HCT116 (cell line): ENCODE measurements around the gene TAF1B. TPM values are rescaled to one million over a fixed set of nuclear protein-coding genes. Genes with fewer than 3 reads are reported as not detected.

Experiments used
- ATAC-seq: fragments of 200-7000 bp; cut with Tn5 transposase; 2 replicates; pipeline ENCODE4 v1.9.1; 2020; ENCODE audit warnings: mild to moderate bottlenecking, moderate library complexity
- BruUV-seq: library from RNA; stranded (reverse); fragments of 400-500 nt; replicated peaks from 2 replicates; lab custom pipeline; 2021; lab: Mats Ljungman, UMichigan
- CTCF ChIA-PET: fragments of 300-600 bp; sonication (Branson Sonifier 250); formaldehyde crosslinking; loops from one replicate; lab custom pipeline; 2021; ENCODE audit warnings: antibody characterized with exemption; lab: Charles Lee
- POLR2A ChIA-PET: fragments of 300-600, 350-600 bp; sonication (Branson Sonifier 250); formaldehyde crosslinking; loops from one replicate; lab custom pipeline; 2021; ENCODE audit warnings: antibody characterized with exemption; lab: Charles Lee
- RAD21 ChIA-PET, 2 experiments: fragments of 300-600 bp; sonication (Branson Sonifier 250); formaldehyde crosslinking; loops; one replicate each; lab custom pipeline; 2023; ENCODE audit warnings: low total read pairs in 2 of 2; ENCODE audit not compliant: uncharacterized antibody in 2 of 2, unreplicated experiment in 2 of 2, low non-redundant PET in 1 of 2; lab: Charles Lee
- DNase-seq: peaks from one replicate; pipeline ENCODE4 v3.0.0-alpha.2; 2010; ENCODE audit warnings: low read depth, low spot score
- H2AFZ ChIP-seq: fragments of 200-600 bp; shearing (Covaris generic), sonication (generic); 2 replicates; pipeline ENCODE4 v1.6.1; 2017; ENCODE audit warnings: low read depth, mixed run types, mixed read lengths, antibody characterized with exemption, low read length; ENCODE audit not compliant: poor library complexity, severe bottlenecking
- H3K27ac ChIP-seq: 2 replicates; pipeline ENCODE4 v1.5.1; 2012; ENCODE audit warnings: low read depth, low read length
- H3K27me3 ChIP-seq: fragments of 200-600 bp; sonication (generic); 2 replicates; pipeline ENCODE4 v1.6.1; 2016; ENCODE audit warnings: mixed run types, low read length, mixed read lengths; ENCODE audit not compliant: insufficient read depth
- H3K36me3 ChIP-seq, 2 experiments: fragments of 200-500 bp in 1 of 2; fragments of 200-600 bp in 1 of 2; sonication (Bioruptor generic) in 1 of 2; sonication (generic) in 1 of 2; 2 replicates each; pipeline versions ENCODE4 v1.5.1 to v1.6.1; 2014 to 2016; ENCODE audit warnings: low read length in 2 of 2, inconsistent platforms in 1 of 2, mixed read lengths in 1 of 2, mixed run types in 1 of 2; ENCODE audit not compliant: insufficient read depth in 2 of 2, control insufficient read depth in 1 of 2
- H3K4me1 ChIP-seq, 2 experiments: fragments of 200-600 bp in 1 of 2; sonication (generic) in 1 of 2; 2 replicates each; pipeline versions ENCODE4 v1.5.1 to v1.6.1; 2012 to 2017; ENCODE audit warnings: low read length in 2 of 2, inconsistent platforms in 1 of 2, mild to moderate bottlenecking in 1 of 2, mixed read lengths in 1 of 2, mixed run types in 1 of 2, moderate library complexity in 1 of 2; ENCODE audit not compliant: insufficient read depth in 2 of 2, control insufficient read depth in 1 of 2
- H3K4me2 ChIP-seq: fragments of 200-600 bp; sonication (generic); 2 replicates; pipeline ENCODE4 v1.6.1; 2017; ENCODE audit warnings: mixed run types, low read length, mixed read lengths
- H3K4me3 ChIP-seq, 2 experiments: fragments of 200-600 bp in 1 of 2; sonication (generic) in 1 of 2; replicated peaks in 1 of 2; 2 replicates each; pipeline ENCODE4 v1.5.1; 2011 to 2016; ENCODE audit warnings: low read length in 2 of 2, control low read depth in 1 of 2, low read depth in 1 of 2, mild to moderate bottlenecking in 1 of 2, mixed read lengths in 1 of 2, mixed run types in 1 of 2
- H3K79me2 ChIP-seq: fragments of 200-600 bp; sonication (generic); 2 replicates; pipeline ENCODE4 v1.6.1; 2017; ENCODE audit warnings: mild to moderate bottlenecking, mixed run types, low read length, moderate library complexity, mixed read lengths; ENCODE audit not compliant: insufficient read depth
- H3K9ac ChIP-seq: fragments of 200-600 bp; sonication (generic); 2 replicates; pipeline ENCODE4 v1.6.1; 2016; ENCODE audit warnings: low read length, mixed read lengths
- H3K9me2 ChIP-seq: fragments of 200-600 bp; sonication (generic), shearing (Covaris generic); 2 replicates; pipeline ENCODE4 v1.6.1; 2017; ENCODE audit warnings: mixed run types, mild to moderate bottlenecking, moderate library complexity; ENCODE audit not compliant: insufficient read depth
- H3K9me3 ChIP-seq, 2 experiments: fragments of 200-500 bp in 1 of 2; fragments of 200-600 bp in 1 of 2; sonication (Bioruptor generic) in 1 of 2; sonication (generic) in 1 of 2; 2 replicates each; pipeline ENCODE4 v1.6.1; 2014 to 2017; ENCODE audit warnings: low read length in 2 of 2, mixed read lengths in 2 of 2, inconsistent platforms in 1 of 2, low read depth in 1 of 2, mild to moderate bottlenecking in 1 of 2, mixed run types in 1 of 2, moderate library complexity in 1 of 2; ENCODE audit not compliant: control insufficient read depth in 1 of 2, insufficient read depth in 1 of 2
- H4K20me1 ChIP-seq: fragments of 200-600 bp; sonication (generic), shearing (Covaris generic); 2 replicates; pipeline ENCODE4 v1.6.1; 2017; ENCODE audit warnings: mixed run types, mild to moderate bottlenecking, moderate library complexity; ENCODE audit not compliant: insufficient read depth
- CEBPB ChIP-seq: IDR thresholded peaks from 2 replicates; pipeline ENCODE4 v1.6.1; 2012; ENCODE audit warnings: low read depth
- ELF1 ChIP-seq: IDR thresholded peaks from 2 replicates; pipeline ENCODE4 v1.6.1; 2012; ENCODE audit warnings: low read depth, borderline replicate concordance
- EZH2 ChIP-seq: fragments of 200-600 bp; sonication (generic); IDR thresholded peaks from 2 replicates; pipeline ENCODE4 v1.6.1; 2017; ENCODE audit warnings: antibody characterized with exemption, mixed run types
- EZH2phosphoT487 ChIP-seq: fragments of 200-600 bp; IDR thresholded peaks from 2 replicates; pipeline ENCODE4 v1.6.1; 2018; ENCODE audit warnings: antibody characterized with exemption, borderline replicate concordance
- POLR2A ChIP-seq: IDR thresholded peaks from 2 replicates; pipeline ENCODE4 v1.7.0; 2011; ENCODE audit warnings: borderline replicate concordance; ENCODE audit not compliant: insufficient read depth, insufficient read length; ENCODE audit errors: extremely low read depth
- POLR2AphosphoS5 ChIP-seq: IDR thresholded peaks from 2 replicates; pipeline ENCODE4 v1.6.1; 2011; ENCODE audit warnings: mild to moderate bottlenecking, low read depth, low read length, moderate library complexity
- SIN3A ChIP-seq: IDR thresholded peaks from 2 replicates; pipeline ENCODE4 v1.6.1; 2012; ENCODE audit warnings: low read depth
- SP1 ChIP-seq: IDR thresholded peaks from 2 replicates; pipeline ENCODE4 v1.6.1; 2012; ENCODE audit warnings: low read depth
- SRF ChIP-seq: IDR thresholded peaks from 2 replicates; pipeline ENCODE4 v1.6.1; 2012; ENCODE audit warnings: low read depth
- YY1 ChIP-seq: IDR thresholded peaks from 2 replicates; pipeline ENCODE4 v1.6.1; 2011; ENCODE audit warnings: low read length, low read depth, moderate library complexity, mild to moderate bottlenecking; ENCODE audit not compliant: insufficient replicate concordance; ENCODE audit errors: extremely low read depth
- ZFX ChIP-seq: fragments of 450-650 bp; IDR thresholded peaks from 2 replicates; pipeline ENCODE4 v1.6.1; 2017
- ZNF274 ChIP-seq: fragments of 200-500 bp; sonication (Bioruptor generic); IDR thresholded peaks from 2 replicates; pipeline ENCODE4 v1.6.1; 2014; ENCODE audit warnings: mild to moderate bottlenecking, low read depth, low read length, inconsistent platforms
- intact Hi-C: fragments of 100-400 bp; cut with micrococcal nuclease; formaldehyde crosslinking; loops from 2 replicates; pipeline ENCODE4 v1.10.0; 2022
- total RNA-seq: library from RNA; stranded (reverse); gene quantifications from one replicate; pipeline ENCODE4 v1.2.1, GENCODE V29; 2021; ENCODE audit not compliant: unreplicated experiment
- TF ChIP-seq, protein P1 (sequence below), 3 experiments: fragments of 200-600 bp in 1 of 3; sonication (generic) in 1 of 3; IDR thresholded peaks in 2 of 3; conservative IDR thresholded peaks in 1 of 3; 2 replicates each; pipeline ENCODE4 v1.5.1; 2012 to 2017; ENCODE audit warnings: low read depth in 2 of 3, low read length in 2 of 3, antibody characterized with exemption in 1 of 3, borderline replicate concordance in 1 of 3, control low read depth in 1 of 3, mild to moderate bottlenecking in 1 of 3, mixed read lengths in 1 of 3, mixed run types in 1 of 3, moderate library complexity in 1 of 3; ENCODE audit not compliant: insufficient read depth in 1 of 3
- TF ChIP-seq, protein P2 (sequence below): IDR thresholded peaks from 2 replicates; pipeline ENCODE4 v1.6.1; 2012

TAF1B gene
- total RNA-seq, 1 experiment from 2014 or later, result 27.9 TPM

DNA sequence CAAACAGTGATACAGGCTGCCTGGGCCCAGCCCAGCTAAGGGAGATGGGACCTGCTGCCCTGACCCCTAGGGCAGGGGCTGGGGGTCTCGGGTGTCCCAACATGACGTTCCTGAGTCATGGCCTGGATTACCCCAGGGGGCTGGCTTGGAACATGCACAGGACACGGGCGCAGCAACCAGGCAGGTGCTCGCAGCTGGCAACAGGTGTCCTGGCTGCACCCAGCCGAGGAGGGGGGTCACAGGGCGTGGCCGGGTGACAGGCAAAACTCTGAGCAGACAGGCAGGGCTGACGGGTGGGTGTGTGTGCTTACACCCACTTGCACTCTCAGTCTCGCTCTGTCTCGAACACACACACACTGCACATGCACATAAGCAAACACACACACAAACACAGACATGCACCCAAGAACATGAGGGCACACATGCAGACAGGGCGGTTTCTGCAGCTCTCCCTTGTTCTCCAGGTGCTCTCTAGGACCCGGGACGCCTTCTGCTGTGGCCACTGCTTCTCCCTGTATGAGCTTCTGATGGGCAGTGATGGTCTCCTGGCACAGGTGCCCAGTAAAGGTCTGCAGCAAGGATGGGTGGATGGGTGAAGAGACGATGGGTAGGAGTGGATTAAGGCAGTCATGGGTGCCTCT is 33.7 kb upstream of the TAF1B start:
- TF ChIP-seq POLR2A (no peak), EZH2 (no peak), SP1 (no peak), POLR2AphosphoS5 (no peak), ZNF274 (no peak), SIN3A (no peak), SRF (no peak), YY1 (no peak), CEBPB (no peak), ZFX (no peak), EZH2phosphoT487 (no peak), ELF1 (no peak)
- TF ChIP-seq, protein P1, sequence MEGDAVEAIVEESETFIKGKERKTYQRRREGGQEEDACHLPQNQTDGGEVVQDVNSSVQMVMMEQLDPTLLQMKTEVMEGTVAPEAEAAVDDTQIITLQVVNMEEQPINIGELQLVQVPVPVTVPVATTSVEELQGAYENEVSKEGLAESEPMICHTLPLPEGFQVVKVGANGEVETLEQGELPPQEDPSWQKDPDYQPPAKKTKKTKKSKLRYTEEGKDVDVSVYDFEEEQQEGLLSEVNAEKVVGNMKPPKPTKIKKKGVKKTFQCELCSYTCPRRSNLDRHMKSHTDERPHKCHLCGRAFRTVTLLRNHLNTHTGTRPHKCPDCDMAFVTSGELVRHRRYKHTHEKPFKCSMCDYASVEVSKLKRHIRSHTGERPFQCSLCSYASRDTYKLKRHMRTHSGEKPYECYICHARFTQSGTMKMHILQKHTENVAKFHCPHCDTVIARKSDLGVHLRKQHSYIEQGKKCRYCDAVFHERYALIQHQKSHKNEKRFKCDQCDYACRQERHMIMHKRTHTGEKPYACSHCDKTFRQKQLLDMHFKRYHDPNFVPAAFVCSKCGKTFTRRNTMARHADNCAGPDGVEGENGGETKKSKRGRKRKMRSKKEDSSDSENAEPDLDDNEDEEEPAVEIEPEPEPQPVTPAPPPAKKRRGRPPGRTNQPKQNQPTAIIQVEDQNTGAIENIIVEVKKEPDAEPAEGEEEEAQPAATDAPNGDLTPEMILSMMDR (IDR thresholded peaks at IDR 0.05 in 2 of 3, conservative IDR thresholded peaks at IDR 0.05 in 1 of 3; ENCODE audit: borderline replicate concordance in 1 of 3, insufficient read depth in 1 of 3, low read depth in 2 of 3, low read length in 2 of 3), result no peak
- TF ChIP-seq, protein P2, sequence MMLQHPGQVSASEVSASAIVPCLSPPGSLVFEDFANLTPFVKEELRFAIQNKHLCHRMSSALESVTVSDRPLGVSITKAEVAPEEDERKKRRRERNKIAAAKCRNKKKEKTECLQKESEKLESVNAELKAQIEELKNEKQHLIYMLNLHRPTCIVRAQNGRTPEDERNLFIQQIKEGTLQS, result no peak
- Histone ChIP-seq H3K27me3 (no peaks in the 10 kb centered on the region), H3K27ac (no peak overlapping the region), H3K4me2 (no peak overlapping the region), H3K9ac (no peak overlapping the region), H4K20me1 (no peaks in the 10 kb centered on the region), H3K4me3 (no peak overlapping the region), H3K9me2 (no peaks in the 10 kb centered on the region), H3K9me3 (no peaks in the 10 kb centered on the region), H2AFZ (no peak overlapping the region), H3K36me3 (no peaks in the 10 kb centered on the region), H3K79me2 (no peaks in the 10 kb centered on the region), H3K4me1 (peaks cover 7 to 19% of the 10 kb centered on the region in 2 experiments; a peak in 3 of 4 replicates)
- no peak for DNase-seq
- ChIA-PET RAD21 (no interaction called here), CTCF (no interaction called here), POLR2A (no interaction called here)
- intact Hi-C loops, result loop anchor here (10.0 kb wide), 1 partner anchor 625 kb away; no protein-coding TSS in a partner anchor
- BruUV-seq, result no TSS peak
- no peak for ATAC-seq
